T-helper 1 cell treated with Interleukin-12 subunit alpha and Interleukin-12 subunit beta and Interleukin-4 antibody, amounts not matched to agents 30 ng/mL and 1 ng/mL, for 36 hours (primary cell): ENCODE data around the gene ZNF90. TPM values are rescaled to one million over a fixed set of nuclear protein-coding genes. Genes with fewer than 3 reads are reported as not detected.
"Not testable (repeated sequence)": the region's sequence is repeated elsewhere in the genome, so short reads cannot be mapped to it uniquely, and the experiment has no call there.

ENCODE experiments used
- intact Hi-C: fragments of 100-400 bp; cut with micrococcal nuclease; formaldehyde crosslinking; loops from one replicate; pipeline ENCODE4 v1.15.1; 2024
- total RNA-seq: library from RNA; stranded (reverse); gene quantifications from 2 replicates; pipeline ENCODE4 v1.2.3, GENCODE V29; 2022

Gene ZNF90
- 4.1 TPM in 2 replicates for total RNA-seq

- intact Hi-C loops = loop anchor here (1.0 kb wide), 1 partner anchor 39 kb away; the partner anchor contains the start of gene ZNF682
Observed at GRCh38 chr19:20077791-20078463, at the start of gene ZNF90. ZNF90 (plus strand) TSS chr19:20078000; CDS start chr19:20078133, 133 bp downstream.

- intact Hi-C loops = no loop called here
Observed at GRCh38 chr19:20028611-20029010, 49.2 kb upstream of the ZNF90 start.

GRCh38 chr19:20035935-20036334 lies 41.9 kb upstream of the ZNF90 start:
- intact Hi-C loops = loop anchor here (5.0 kb wide), 2 partner anchors 386 to 1106 kb away; partner anchors contain the start of gene ZNF431

- intact Hi-C loops = loop anchor here (1.0 to 5.0 kb wide), 9 partner anchors 14 to 1104 kb away; partner anchors contain the start of genes ZNF430, ZNF431, ZNF486 and ZNF66
Observed at GRCh38 chr19:20038358-20039202, 39.2 kb upstream of the ZNF90 start.

- intact Hi-C loops = loop anchor here (1.0 to 5.0 kb wide), 9 partner anchors 13 to 1103 kb away; partner anchors contain the start of genes ZNF430, ZNF431, ZNF486 and ZNF66
Observed at GRCh38 chr19:20039203-20039723, 38.5 kb upstream of the ZNF90 start, which contains the start of gene ZNF682. ZNF682 (minus strand) TSS chr19:20039505; CDS start chr19:20039345, 160 bp downstream.

GRCh38 chr19:20044663-20045062 lies 33.1 kb upstream of the ZNF90 start:
- intact Hi-C loops = no loop called here

GRCh38 chr19:20045742-20046141 lies 32.1 kb upstream of the ZNF90 start:
- intact Hi-C loops = not testable (repeated sequence)

GRCh38 chr19:20051841-20052768 lies 25.7 kb upstream of the ZNF90 start:
- intact Hi-C loops = loop anchor here (1.0 kb wide), 1 partner anchor 13 kb away; the partner anchor contains the start of gene ZNF682

GRCh38 chr19:20058738-20059137 lies 19.1 kb upstream of the ZNF90 start:
- intact Hi-C loops = not testable (repeated sequence)

- intact Hi-C loops = no loop called here
Observed at GRCh38 chr19:20060282-20060681, 17.5 kb upstream of the ZNF90 start.

GRCh38 chr19:20066861-20067260 lies 10.9 kb upstream of the ZNF90 start:
- intact Hi-C loops = no loop called here

GRCh38 chr19:20067943-20068342 lies 9.9 kb upstream of the ZNF90 start:
- intact Hi-C loops = no loop called here

GRCh38 chr19:20068559-20068958 lies 9.2 kb upstream of the ZNF90 start:
- intact Hi-C loops = not testable (repeated sequence)

- intact Hi-C loops = no loop called here
Observed at GRCh38 chr19:20070691-20071090, 7.1 kb upstream of the ZNF90 start.

- intact Hi-C loops = no loop called here
Observed at GRCh38 chr19:20072936-20073335, 4.9 kb upstream of the ZNF90 start.

- intact Hi-C loops = no loop called here
Observed at GRCh38 chr19:20078581-20079031, 806 bp downstream of the ZNF90 start.

- intact Hi-C loops = no loop called here
Observed at GRCh38 chr19:20079476-20079875, 1.7 kb downstream of the ZNF90 start.

GRCh38 chr19:20080656-20081055 lies 2.9 kb downstream of the ZNF90 start:
- intact Hi-C loops = no loop called here

GRCh38 chr19:20082232-20082833 lies 4.5 kb downstream of the ZNF90 start:
- intact Hi-C loops = not testable (repeated sequence)

- intact Hi-C loops = not testable (repeated sequence)
Observed at GRCh38 chr19:20082876-20083275, 5.1 kb downstream of the ZNF90 start.
